H1 (cell line): ENCODE data around the gene PRSS36. TPM values are rescaled to one million over a fixed set of nuclear protein-coding genes. Genes with fewer than 3 reads are reported as not detected.

Source experiments
- BCL11A ChIP-seq, 2 experiments: IDR thresholded peaks; one replicate each; pipeline ENCODE4 v1.6.1; 2011; ENCODE audit warnings: low read depth in 2 of 2, low read length in 2 of 2, mild to moderate bottlenecking in 2 of 2
- HDAC2 ChIP-seq, 2 experiments: fragments of 300-600 bp in 1 of 2; sonication (generic) in 1 of 2; IDR thresholded peaks; 2 replicates each; pipeline ENCODE4 v1.6.1; 2011 to 2012; ENCODE audit warnings: low read depth in 2 of 2, low read length in 2 of 2, mild to moderate bottlenecking in 2 of 2, moderate library complexity in 2 of 2, borderline replicate concordance in 1 of 2, inconsistent platforms in 1 of 2
- POLR2A ChIP-seq, 2 experiments: IDR thresholded peaks; 1 replicate in 1 of 2; 2 replicates in 1 of 2; pipeline ENCODE4 v1.6.1; 2011; ENCODE audit warnings: low read depth in 2 of 2, low read length in 2 of 2, mild to moderate bottlenecking in 2 of 2; ENCODE audit errors: control extremely low read depth in 1 of 2
- POU5F1 ChIP-seq: IDR thresholded peaks from 2 replicates; pipeline ENCODE4 v1.6.1; 2011; ENCODE audit warnings: low read depth, mild to moderate bottlenecking, low read length, moderate library complexity
- RXRA ChIP-seq: IDR thresholded peaks from 2 replicates; pipeline ENCODE4 v1.6.1; 2011; ENCODE audit warnings: low read depth, mild to moderate bottlenecking, low read length, moderate library complexity; ENCODE audit not compliant: insufficient read depth
- polyA plus RNA-seq, 7 experiments: library from polyadenylated mRNA; depleted of rRNA in 3 of 7; stranded (reverse) in 5 of 7; unstranded in 2 of 7; fragments of >200 nt in 5 of 7; fragments of 200-250 nt in 2 of 7; gene quantifications; 1 replicate in 5 of 7; 2 replicates in 1 of 7; 4 replicates in 1 of 7; pipeline versions ENCODE4 v1.2.1 to v1.2.3, GENCODE V29; 2011 to 2013; ENCODE audit warnings: missing spikeins in 2 of 7, mixed read lengths in 2 of 7
- total RNA-seq: library from RNA; stranded (reverse); fragmentation: NEBNext Ultra II Directional; extraction: Animal tissue kit (Norgen Biotek cat#: 25700); gene quantifications from 2 replicates; pipeline ENCODE4 v1.2.1, GENCODE V29; 2021

PRSS36 gene
- total and polyA plus RNA-seq, 2 of the 8 experiments (the other 6 are each of a cell fraction or from before 2014, with no cell fraction given) = 1.3 to 1.9 TPM

DNA sequence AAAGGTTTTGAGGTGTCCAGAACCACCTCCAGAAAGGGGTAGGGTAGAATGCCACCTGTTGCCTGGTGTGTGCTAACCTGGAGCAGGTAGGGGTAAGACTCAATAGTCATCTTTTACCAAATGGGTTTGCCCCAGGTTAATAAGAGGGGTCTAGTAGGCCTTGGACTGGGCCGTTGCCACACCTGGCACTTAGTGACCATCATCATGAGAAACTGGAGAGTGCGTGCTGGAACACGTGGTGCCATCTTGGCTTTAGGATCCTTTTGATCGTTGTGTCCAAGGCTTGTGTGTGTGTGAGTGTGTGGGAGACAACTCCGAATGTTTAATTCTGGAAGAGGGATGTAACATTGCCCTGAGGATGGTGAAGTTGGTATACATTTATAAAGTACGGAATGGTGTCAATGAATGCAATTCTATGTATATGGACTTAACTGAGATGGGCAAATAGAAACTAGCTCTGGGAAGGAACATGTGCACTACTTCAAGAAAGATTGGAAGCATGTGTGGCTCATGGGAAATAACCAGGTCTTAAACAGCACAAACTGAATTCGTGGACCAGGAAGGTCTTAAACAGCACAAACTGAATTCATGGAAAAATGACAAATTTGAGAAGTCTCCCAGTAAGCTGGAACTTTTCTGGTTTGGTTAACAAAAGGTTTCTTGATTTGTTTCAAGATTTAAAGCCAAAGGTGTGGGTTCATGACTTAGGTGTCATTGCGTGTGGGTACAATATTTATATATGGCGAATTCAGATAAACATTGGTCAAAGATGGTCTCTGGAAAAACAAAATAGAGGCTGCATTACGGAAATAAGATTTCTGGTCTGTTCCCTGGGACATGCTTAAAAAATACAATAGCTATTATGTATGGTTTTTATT is 37.3 kb upstream of the PRSS36 start (continued):
- TF ChIP-seq RXRA (no peak), POLR2A (IDR thresholded peaks at IDR 0.05; ENCODE audit: control extremely low read depth in 1 of 2, low read depth in 2 of 2, low read length in 2 of 2) (peak; percentile 40 to 74; a peak in 2 of 3 replicates), BCL11A (IDR thresholded peaks at IDR 0.05; ENCODE audit: low read depth in 2 of 2, low read length in 2 of 2) (no peak), POU5F1 (no peak), HDAC2 (IDR thresholded peaks at IDR 0.05; ENCODE audit: borderline replicate concordance in 1 of 2, low read depth in 2 of 2, low read length in 2 of 2) (no peak)
- TF ChIP-seq, all 59 proteins: peak for 2
